Heart left ventricle (tissue), 13 donors: ENCODE data around the gene VGLL4.

Source experiments
- POLR2A ChIP-seq, 2 donors: fragments of 450-650 bp; IDR thresholded peaks; one replicate each; pipeline ENCODE4 v1.6.1; 2017; ENCODE audit warnings: antibody characterized with exemption in 2 of 2, mild to moderate bottlenecking in 2 of 2, moderate library complexity in 2 of 2
- TF ChIP-seq, protein P1 (sequence below), 12 donors: fragments of 200-600 bp; sonication (generic) in 4 of 12; IDR thresholded peaks; one replicate each; pipeline versions ENCODE4 v1.5.0 to v1.8.0; 2018 to 2022; ENCODE audit warnings: antibody characterized with exemption in 12 of 12, mild to moderate bottlenecking in 5 of 12
- donor health status: ischemic (EF 13 %, LVEDD 7.1; RV severe dilation, severe dysfunction).
- donor health status: DM: no; HTN: yes; CAD: no.
- donor health status: DM: no; HTN: no; CAD: no.
- donor health status: ischemic (EF 25% LVEDD 6.9; RV normal size, moderate dysfunction).
- donor health status: ischemic (EF 25% LVEDD 5.7; RV mildly dilated, moderate dysfunction).
- donor health status: ischemic (EF 35%, LVEDD 5.7; RV mildly dilated, moderate dysfunction).
- donor health status: nonischemic (EF 11% LVEDD 7.7; RV severe dilation, severe dysfunction).
- donor health status: DM: yes; HTN: yes; CAD: no.
- donor health status: PGD.
- donor health status: ischemic (EF 29% LVEDD 5.4; RV normal size, mild dysfunction).
- donor health status: nonischemic (EF 23%, LVEDD 6.1; RV moderate dilation, normal function).

DNA sequence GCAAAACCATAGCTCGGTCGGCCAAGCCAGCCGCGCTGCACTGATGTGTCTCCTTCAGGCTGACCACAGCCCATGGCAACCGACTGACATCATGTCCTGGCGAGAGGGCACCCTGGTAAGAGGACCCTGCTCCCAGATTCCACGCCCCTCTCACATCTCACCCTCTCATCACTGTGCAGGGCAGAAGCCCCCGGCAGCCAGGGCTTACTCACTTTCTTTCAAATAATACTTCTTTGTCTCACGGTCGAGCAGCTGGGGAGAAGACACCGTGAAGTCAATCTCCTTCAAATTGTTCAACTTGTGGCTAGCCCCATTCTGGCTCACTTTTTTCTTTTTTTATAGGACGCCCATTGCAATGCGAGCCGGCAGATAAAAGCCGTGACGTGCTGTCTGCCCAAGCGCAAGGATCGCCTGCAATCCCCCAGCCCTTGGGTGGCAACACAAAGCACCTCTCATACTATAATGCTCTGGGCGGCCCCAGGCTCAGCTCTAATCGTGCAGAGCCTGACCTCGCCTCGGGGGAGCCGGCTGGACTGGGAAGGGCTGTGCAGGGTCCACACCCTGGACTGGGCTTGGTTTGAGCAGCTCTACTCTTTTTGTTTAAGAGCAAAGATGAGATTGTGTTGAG lies 33.6 kb downstream of the VGLL4 start:
- TF ChIP-seq, protein P1, sequence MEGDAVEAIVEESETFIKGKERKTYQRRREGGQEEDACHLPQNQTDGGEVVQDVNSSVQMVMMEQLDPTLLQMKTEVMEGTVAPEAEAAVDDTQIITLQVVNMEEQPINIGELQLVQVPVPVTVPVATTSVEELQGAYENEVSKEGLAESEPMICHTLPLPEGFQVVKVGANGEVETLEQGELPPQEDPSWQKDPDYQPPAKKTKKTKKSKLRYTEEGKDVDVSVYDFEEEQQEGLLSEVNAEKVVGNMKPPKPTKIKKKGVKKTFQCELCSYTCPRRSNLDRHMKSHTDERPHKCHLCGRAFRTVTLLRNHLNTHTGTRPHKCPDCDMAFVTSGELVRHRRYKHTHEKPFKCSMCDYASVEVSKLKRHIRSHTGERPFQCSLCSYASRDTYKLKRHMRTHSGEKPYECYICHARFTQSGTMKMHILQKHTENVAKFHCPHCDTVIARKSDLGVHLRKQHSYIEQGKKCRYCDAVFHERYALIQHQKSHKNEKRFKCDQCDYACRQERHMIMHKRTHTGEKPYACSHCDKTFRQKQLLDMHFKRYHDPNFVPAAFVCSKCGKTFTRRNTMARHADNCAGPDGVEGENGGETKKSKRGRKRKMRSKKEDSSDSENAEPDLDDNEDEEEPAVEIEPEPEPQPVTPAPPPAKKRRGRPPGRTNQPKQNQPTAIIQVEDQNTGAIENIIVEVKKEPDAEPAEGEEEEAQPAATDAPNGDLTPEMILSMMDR (IDR thresholded peaks at IDR 0.05), result no peak
- TF ChIP-seq POLR2A (IDR thresholded peaks at IDR 0.05), result no peak
